ENCODE measurements around the gene FASN.
A peak's percentile ranks its signal among the peaks of the same experiment; 100 is the strongest.

FASN gene

DNA sequence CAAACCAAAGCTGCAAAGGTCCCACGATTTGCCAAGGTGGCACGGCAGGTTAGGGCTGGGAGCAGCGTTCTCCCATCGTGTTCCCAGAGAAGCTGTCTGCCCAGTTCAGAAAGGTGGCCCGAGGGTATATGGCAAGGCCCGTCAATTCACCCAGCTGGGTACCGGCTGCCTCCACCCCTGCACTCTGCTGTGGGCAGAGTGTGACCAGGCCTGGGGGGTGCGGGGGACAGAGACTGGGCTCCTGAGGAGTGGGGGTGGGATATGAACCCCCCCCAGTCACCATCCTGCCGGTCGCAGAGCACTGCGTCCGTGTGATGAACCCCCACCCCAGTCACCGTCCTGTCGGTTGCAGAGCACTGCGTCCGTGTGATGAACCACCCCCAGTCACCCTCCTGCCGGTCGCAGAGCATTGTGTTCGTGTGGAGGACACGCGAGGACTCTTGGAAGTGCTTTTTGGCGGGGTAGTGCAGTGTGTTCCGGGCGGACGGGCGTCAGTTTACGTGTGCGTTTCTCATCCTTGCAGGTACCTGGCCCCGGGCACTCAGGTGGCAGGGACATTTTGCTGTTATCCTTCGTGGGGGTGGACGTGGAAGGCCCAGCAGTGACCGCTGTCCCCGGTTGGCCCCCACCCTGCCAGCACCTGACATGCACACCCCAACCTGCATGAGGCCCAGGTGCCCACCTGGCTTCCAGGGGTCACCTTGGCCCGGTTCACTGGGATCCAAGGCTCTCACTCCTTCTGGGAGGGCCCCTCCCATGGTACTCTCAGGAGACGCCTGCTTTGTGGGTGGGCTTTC, 2.7 kb upstream of the FASN start:
- DNase-seq, result no peak

DNA sequence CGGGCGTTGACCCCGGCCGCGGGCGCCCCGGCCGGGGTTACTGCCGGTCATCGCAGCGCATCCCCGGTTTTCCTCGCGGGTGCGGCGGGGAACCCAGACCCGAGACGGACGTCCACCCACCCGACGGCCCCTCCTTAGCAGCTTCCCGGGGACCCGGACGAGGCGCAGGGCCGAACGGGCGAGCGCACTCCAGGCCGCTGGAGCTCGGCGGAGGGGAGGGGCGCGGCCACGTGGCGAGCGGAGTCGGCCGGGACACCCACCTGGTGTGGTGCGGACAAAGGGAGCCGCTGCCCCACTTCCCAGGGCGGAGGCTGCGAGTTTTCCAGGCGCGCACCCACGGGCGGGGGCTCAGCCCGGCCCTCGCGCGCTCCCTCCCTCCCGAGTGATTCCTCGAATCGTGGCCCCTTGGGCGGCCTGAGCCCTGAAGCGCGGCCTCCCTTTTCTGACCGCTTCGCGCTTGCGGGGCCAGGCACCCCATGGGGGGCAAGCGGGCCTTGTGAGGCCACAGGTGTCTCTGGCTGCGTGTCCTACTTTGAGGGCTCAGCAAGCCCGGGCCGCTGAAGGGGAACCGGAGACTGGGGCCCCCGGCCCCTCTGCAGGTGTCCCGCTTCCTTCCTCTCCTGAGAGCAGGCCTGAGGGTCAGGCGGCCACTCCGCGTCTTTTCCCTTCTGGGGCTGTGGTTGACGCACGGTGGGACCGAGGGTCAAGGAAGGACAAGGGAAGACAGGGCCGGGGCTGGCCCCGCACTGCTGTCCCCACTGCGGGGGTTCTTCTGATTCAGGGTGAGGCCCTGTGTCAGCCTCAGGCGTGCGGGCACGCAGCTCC, 1.1 kb upstream of the FASN start:
- no peak for DNase-seq

DNA sequence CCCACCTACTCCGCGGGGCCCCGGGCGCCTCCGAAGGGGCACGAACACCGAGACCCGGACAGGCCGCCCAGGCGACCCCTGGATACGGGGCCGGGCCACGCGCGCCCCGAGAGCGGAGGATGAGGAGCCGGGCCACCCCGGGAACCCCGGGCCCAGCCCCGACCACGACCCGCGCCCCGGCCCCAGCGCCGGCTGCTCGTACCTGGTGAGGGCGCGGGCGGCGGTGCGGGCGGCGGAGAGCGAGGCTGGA, 192 bp downstream of the FASN start:
- DNase-seq, result no peak

DNA sequence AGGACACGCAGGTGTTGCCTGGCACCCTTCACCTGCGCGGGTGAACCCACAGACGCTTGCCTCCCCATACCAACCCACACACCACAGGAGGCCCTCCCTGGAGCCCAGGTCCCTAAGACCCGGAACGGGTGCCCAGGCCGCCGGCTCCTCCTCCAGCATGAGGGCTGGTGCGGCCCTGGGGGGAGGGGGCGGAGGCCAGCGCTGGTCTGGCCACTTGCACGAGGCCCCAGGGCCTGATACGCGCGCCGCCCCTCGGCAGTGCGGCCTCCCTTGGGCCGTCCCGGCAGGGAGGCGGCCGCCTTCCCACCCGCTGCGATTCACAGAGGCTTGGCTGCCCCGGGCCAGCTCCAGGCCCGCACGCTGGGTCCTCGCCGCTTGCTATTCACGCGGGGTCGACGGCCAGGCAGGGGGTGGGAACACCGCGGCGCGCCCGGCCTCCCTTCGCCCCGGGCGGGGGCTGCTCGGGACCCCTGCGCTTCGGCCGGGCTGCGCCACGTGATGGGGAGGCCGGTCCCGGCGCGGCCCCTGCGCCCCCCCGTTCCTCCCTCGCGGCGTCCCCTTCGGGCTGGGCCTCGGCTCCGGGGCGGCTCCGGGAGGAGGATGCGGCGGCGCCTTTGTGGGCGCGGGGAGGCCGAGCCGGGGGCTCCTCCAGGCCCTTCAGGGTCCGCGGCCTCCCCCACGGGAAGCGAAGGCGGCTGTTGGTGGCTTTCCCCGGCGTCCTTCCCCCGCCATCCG, 685 bp downstream of the FASN start:
- peak; percentile 40 for DNase-seq

DNA sequence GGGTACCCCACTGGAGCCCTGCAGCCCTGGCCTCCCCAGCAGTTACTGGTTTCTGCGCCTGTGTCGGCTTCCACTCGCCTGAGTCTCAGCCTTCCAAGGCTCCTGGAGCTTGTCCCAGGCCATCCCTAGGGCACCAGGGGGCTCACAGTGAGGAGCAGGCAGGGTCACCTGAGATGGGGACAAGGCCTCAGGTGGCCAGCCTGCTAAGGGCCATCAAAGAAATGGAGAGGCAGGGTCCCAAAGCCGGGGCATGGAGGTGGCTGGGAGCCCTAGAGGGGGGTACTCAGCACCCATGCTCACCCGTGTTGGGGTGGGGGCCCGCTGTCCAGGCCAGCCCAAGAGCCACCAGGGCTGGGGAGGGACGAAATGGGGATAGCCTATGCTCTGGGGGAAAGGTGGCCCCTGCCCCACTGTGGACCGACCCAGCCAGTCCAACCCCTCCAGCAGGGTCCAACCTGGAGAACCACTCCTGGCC, 1.3 kb downstream of the FASN start:
- DNase-seq, result no peak

DNA sequence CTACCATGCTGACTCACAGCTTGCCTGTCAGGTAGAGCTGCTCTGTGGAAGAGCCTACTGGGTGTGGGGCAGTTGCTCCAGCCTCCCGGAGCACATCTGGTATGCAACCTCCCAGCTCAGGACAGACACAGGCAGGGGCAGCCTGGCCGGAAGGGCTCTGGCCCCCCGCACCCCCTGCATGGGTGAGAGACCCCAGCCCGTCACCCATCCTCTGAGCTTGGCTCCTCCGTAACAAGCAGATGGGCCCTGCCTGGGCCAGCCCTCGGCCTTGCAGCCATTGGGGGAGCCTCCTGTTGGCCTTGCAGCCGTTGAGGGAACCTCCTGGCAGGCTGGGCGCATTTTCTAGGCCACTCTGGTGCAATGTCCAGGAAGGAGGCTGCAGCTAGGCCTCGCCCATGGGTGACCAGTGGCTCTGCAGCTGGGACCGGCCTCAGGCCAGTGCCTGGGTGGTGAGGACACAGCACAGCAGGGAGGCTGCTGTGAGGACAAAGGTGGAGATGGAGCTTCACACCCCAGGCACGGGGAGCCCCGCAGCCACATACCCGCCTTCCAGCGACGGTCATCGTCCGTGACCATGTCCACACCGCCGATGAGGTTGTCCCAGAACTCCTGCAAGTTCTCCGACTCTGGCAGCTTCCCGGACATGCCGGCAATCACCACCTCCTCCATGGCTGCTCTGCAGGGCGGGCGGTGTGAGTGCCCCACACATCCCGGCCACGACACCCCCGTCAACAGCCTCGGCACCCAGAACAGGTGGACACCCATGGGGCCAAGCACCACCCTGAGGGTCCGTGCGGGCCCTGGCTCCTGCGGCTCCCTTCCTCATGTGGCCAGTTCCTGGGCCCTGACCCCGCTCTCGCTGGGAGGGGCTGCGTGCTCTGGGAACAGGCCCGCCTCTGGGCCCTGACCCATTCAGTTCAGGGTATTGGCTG, 2.0 kb downstream of the FASN start:
- no peak for DNase-seq

DNA sequence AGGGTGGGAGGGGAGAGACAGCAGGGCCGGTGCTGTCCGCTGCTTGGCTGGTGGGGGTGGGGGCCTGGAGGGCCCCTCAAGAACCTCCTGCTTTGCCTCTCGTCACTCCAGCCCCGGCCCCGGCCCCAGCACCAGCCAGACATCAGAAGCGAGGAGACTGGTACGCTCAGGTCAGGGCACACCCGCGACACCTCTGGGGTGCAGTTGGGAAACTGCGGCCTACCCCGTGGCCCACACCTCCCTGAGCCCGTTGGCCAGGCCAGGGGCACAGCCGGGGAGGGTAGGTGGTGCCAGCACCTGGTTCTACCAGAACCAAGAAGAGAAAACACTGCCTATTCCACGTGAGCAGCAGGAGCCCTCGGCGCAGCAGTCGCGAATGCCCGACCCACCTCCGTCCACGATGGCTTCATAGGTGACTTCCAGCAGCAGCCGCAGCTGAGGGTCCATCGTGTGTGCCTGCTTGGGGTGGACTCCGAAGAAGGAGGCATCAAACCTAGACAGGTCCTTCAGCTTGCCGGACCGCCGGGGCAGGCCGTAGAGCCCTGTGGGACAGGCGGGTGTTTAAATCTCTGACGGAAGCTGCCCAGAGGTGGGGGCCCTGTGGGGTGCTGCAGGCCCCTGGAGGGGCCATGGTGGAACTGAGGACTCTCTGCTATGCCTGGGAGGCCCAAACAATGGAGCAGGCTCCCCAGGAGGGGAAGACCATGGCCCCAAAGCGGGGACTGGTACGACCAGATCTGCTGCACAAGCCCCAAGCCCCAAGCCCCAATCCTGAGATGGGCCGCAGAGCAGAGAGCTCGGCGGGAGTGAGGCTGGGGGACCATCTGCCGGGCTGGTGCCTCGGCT, 2.9 kb downstream of the FASN start:
- DNase-seq, result no peak

DNA sequence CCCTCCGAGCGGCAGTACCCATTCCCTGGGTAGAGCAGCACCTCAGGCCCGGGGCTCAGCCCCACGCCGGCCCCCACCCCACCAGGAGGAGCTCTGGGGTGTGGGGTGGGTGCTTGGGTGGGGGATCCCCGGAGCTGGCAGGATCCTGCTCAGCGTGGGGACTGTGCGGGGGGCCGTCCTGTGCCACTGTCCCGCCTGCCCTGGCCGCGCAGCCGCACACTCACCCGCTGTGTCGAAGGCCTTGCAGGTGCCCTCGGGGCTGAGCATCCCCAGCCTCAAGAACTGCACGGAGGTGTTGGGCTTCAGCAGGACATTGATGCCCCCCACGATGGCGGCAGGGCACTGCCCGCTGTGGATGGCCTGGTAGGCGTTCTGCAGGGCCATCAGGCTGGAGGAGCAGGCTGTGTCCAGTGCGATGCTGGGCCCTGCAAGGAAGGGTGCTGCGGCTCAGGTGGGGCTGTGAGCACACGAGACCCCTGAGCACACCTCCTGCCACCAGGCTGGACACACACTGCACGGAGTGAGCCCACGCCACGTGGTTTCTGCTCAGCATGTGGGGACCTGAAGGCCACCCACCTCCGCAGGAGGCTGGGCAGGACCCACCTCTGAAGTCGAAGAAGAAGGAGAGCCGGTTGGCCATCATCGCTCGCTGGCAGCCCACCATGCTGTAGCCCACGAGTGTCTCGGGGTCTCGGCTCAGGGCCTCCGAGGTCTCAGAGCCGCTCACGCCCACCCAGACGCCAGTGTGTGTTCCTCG, 4.9 kb downstream of the FASN start:
- DNase-seq, result no peak

DNA sequence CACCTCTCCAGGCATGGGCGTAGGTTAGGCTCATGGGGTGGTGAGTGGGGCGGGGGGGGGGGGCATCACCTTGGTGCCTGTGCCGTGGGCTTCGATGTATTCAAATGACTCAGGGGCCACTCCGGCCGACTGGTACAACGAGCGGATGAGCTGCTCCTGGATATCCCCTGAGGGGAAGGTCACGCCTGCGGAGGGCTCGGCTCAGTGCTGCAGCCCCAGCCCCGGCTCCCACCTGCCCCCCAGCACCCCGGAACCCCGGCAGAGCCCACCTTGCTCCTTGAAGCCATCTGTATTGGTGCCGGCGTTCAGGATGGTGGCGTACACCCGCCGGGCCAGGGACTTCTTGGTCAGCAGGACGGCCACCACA, 5.4 kb downstream of the FASN start:
- no peak for DNase-seq

DNA sequence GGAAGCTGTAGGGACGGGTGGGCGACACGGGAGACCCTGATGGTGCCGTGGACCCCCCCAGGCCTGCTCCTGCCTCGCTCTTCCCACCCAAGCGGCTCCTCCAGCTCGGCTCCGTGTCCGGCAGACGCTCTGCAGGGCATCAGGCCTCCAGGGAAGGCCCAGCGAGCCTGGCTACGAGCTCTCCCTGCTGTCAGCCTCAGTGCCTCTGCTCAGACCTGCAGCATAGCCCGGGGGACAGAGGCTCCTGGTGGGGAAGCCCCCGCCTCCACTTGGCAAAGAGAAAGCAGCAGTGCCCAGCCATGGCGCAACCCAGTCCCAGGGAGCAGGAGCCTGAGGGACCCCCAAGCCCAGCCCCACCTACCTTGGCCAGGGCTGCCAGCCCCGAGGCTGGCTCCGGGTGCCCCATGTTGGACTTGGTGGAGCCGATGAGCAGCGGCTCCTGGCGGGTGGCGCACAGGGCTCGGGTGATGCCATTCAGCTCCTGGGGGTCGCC, 5.9 kb downstream of the FASN start:
- no peak for DNase-seq

DNA sequence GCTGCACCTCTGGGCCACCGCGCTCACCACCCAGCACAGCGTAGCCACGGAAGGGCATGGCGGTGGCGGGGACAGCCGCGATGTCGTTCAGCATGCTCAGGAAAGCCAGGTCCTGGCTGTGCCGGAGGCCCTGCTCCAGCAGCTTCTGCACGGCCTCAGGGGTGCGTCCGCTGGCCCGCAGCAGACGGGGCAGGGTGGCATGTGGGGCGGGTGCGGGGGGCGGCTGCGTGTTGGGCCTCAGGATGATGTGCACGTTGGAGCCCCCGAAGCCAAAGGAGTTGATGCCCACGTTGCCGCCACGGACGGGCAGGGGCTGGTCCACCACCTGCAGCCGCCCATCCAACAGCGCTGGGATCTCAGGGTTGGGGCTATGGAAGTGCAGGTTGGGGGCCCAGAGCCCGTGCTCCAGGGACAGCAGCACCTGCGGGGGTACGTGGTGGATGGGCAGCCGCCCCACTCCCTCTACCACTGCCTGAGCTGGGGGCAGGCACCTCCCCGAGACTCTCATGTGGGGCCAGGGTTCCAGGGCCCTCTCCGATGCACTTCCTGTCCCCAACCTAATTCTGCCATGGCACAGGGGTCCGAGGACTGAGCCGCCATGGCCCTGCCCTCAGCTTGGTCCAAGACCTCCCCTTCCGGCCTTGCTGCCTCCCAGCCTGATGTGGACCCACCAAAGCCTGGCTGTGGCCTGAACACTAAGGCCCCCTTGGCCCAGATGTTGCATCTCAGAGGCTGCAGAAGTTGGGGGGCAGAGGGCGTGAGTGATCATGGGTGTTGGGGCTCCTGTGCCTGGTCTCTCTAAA, 6.6 kb downstream of the FASN start:
- DNase-seq, result no peak

DNA sequence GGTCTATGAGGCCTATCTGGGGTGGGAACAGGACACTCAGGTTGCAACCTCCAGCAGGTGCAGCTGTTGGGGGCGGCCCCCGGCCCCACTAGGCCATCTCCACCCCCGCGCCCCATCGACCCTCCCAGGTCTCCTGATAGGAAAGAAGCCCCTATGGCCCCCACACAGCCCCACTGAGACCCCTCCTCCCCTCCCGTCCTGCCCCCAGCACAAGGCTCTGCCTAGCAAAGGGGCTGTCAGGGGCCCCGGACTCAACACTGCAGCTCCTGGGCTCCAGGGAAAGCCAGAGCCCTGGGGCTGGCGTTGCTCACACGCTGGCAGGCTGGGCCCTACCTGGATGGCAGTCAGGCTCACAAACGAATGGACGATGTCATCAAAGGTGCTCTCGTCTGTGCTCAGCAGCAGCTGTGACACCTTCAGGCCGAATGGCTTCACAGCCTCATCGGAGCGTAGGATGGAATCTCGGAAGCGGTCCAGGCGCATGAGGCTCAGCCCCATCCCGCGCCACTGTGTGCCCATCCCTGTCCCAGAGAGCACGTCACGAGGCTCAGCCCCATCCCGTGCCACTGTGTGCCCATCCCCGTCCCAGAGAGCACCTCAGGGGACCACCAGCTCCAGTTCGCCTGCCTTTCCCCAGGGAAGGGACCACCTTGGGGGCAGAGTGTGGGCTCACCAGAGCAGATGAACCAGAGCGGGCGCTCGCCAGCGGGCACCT, 7.3 kb downstream of the FASN start:
- no peak for DNase-seq

DNA sequence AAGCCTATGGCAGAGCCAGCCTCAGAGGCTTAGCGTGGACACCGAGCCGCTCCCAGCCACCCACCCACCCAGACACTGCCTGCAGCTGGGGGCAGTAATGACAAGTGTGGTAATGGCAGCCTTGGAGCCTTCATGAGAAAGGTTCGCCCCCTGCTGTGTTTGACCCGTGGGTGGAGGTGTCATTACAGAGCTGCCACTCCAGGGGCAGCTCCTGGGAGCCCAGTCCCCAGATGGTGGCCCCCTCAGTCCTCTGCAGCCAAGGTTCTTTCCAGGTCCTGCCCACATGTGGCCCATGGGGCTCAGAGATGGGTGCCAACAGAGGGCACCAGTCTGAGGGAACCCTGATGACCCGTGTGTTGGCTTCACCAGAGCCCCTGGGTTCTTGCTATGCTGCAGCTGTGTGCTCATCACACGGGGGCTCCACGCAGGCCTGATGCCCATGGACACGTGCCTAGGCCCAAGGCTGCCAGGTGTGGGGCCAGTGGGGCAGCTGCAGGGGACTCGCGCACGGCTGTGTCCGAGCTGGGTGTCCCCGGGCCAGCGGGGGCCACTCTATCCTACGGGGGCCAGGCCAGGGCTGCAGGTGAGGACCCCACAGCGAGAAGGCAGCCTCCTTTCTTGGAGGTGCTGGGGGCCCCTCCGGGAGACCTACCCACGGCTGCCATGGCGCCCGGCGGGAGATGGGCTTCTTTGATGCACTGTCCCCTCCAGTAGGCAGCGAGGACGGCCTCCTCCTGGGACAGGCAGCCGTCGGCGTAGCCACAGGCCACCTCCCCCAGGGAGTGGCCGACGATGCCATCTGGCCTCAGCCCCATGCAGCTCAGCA, 8.1 kb downstream of the FASN start:
- no peak for DNase-seq

DNA sequence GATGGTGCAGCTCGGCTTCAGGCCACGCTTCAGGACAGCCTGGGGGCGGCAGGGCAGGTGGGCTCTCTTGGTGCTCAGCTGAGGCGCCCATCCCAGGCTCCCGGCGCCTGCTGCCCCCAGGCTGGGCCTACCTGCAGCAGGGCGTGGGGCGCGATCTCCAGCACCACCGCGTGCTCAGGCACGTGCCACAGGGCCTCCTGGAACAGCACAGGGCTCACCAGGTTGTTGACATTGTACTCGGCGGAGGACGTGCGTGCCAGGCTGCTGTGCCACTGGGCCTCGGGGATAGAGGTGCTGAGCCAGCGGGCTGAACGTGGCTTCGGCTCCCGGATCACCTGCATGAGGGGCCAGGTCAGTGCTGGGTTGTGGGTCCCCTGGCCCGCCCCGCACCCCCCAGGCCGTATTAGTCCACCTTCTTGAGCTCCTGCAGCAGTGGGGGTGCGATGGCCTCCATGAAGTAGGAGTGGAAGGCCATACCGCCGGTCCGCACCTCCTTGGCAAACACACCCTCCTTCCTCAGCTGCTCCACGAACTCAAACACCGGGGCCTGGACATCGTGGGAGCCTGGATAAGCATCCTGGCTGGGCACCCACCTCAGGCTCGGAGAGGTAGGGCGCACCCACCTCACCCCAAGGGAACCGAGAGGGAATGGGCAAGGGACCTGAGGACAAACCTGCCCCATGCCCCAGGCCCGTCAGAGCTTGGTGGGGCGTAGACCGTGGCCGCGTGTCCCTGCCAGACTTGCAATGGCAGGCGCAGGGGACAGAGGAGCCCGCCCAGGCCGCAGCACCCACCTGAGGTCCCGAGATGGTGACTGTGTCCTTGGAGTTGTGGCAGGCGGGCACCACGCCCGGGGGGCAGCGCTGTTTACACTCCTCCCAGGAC, 9.0 kb downstream of the FASN start:
- no peak for DNase-seq

DNA sequence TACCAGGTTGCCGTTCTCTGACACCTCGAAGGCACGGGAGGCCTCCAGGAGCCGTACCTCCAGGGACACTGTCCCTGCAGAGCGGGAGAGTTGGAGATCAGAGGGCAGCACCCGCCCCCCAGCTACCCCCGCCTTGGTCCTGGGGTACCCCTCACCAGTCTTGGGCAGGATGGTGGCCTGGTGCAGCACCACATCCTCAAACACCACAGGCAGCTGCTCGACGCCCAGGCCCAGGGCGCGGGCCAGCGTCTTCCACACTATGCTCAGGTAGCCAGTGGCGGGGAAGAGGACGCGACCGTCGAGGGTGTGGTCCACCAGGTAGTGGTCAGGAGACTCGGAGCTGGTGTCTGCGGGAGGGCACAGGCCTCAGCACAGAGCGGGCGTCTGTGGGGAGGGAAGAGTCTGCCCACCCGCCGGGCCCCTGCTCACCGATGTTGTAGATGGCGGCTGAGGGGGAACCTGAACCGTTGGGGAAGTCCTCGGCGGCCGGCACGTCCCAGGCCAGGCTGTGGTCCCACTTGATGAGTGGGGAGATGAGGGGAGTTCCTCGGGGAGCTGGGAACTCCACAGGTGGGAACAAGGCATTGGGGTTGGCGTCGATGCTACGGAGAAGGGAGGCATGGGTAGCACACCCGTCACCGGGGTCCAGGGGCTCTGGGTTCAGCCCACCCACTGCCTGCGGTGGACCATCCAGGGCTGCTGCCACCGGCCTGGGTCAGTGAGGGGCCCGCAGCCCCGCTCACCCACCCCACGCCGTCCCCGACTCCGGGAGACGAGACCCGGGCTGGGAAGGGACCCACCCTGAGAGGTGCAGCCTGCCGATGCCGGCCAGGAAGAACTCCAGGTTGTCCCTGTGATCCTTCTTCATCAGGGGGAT, 9.8 kb downstream of the FASN start:
- DNase-seq, result no peak

All from activated CD8-positive, alpha-beta memory T cell treated with anti-CD3 and anti-CD28 coated beads, Interleukin-2, amount 50 U/mL, for 4 hours (primary cell).